ENCODE measurements around the gene CAMTA1.

DNA sequence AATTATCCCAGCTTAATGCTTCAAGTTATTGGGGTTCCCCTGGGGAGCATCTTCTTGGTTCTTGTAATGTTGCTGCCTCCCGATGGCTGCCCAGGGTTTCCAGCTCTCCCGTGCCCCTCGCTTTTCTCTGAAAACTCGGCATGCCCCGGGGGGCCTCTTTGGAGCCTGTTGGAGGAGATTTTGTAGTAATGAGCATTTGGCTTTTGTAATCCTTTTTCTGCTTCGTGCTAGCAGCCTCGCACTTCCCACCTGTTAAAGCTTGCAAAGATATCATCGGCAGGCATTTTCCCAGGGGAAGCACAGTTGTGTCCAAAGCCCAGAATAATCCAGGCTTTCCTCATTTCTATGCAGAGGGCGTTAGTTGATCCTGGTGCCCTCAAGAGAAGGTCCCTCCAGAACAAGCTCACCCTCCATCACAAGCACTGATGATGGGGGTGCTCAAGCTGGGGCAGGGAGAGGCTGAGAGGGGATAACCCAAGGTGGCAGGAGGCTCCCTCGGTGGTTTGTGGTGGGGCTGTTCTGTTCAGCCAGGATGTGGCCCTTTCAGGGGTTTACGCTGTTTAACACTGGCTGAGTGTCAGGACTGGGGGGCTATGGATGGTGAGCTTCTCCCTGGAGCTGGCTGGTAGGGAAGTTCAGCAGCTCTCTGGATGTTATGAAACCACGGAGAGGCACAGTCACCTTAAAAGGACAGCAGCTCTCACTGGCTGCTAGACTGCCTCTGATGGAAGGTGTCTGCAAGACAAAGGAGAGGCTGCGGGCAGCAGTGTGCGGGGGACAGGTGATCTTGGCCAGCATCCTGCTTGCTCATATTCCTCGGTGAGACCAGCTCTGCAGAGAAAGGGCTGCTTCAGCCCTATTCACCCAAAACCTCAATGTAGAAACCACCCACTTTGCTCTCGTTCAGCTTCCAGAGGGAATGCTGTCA is 508.7 kb downstream of the CAMTA1 start:
- TF ChIP-seq, protein P1, sequence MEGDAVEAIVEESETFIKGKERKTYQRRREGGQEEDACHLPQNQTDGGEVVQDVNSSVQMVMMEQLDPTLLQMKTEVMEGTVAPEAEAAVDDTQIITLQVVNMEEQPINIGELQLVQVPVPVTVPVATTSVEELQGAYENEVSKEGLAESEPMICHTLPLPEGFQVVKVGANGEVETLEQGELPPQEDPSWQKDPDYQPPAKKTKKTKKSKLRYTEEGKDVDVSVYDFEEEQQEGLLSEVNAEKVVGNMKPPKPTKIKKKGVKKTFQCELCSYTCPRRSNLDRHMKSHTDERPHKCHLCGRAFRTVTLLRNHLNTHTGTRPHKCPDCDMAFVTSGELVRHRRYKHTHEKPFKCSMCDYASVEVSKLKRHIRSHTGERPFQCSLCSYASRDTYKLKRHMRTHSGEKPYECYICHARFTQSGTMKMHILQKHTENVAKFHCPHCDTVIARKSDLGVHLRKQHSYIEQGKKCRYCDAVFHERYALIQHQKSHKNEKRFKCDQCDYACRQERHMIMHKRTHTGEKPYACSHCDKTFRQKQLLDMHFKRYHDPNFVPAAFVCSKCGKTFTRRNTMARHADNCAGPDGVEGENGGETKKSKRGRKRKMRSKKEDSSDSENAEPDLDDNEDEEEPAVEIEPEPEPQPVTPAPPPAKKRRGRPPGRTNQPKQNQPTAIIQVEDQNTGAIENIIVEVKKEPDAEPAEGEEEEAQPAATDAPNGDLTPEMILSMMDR (IDR thresholded peaks at IDR 0.05): no peak
- no peak for TF ChIP-seq POLR2A (IDR thresholded peaks at IDR 0.05)
